Lung microvascular endothelial cell (primary cell): ENCODE measurements around the gene GRHL1. TPM values are rescaled to one million over a fixed set of nuclear protein-coding genes. Genes with fewer than 3 reads are reported as not detected.
"Not testable (repeated sequence)": the region's sequence is repeated elsewhere in the genome, so short reads cannot be mapped to it uniquely, and the experiment has no call there.

Experiments used
- DNase-seq, 2 donors: peaks; one replicate each; pipeline versions ENCODE4 v3.0.0 to v3.0.0-alpha.2; 2010; ENCODE audit warnings: low read depth in 2 of 2
- total RNA-seq: library from RNA; depleted of rRNA; stranded (reverse); fragments of >200 nt; gene quantifications from 2 replicates; pipeline ENCODE4 v1.2.1, GENCODE V29; 2014

The GRHL1 gene, protein sequence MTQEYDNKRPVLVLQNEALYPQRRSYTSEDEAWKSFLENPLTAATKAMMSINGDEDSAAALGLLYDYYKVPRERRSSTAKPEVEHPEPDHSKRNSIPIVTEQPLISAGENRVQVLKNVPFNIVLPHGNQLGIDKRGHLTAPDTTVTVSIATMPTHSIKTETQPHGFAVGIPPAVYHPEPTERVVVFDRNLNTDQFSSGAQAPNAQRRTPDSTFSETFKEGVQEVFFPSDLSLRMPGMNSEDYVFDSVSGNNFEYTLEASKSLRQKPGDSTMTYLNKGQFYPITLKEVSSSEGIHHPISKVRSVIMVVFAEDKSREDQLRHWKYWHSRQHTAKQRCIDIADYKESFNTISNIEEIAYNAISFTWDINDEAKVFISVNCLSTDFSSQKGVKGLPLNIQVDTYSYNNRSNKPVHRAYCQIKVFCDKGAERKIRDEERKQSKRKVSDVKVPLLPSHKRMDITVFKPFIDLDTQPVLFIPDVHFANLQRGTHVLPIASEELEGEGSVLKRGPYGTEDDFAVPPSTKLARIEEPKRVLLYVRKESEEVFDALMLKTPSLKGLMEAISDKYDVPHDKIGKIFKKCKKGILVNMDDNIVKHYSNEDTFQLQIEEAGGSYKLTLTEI
- total RNA-seq: 0.22 and 0.40 TPM in 2 replicates

- DNase-seq: peak; percentile 94 to 96
These were observed at the start of gene GRHL1 for GRCh38 chr2:9951522-9952285. Gene GRHL1, plus strand, starts transcription at chr2:9951693. Its CDS starts 141 bp downstream, at chr2:9951834.

DNA sequence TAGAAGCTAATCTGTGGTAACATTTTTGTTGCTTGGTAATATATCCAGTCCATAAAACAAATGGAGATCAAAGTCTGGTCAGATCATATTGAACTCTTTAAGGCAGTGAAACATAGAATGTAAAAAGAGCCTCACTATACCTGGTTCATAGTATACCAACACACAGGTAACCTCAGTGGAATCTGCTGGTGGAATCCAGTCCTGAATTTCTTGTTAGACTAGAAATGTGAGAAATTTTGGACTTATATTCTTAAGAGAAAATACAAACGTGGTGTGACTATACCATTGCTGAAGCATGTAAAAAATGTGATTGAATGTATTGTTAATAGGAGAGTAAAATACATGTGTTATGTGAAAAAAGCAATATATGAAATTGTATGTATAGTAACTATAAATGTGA is 46.1 kb upstream of the GRHL1 start:
- DNase-seq: no peak

DNA sequence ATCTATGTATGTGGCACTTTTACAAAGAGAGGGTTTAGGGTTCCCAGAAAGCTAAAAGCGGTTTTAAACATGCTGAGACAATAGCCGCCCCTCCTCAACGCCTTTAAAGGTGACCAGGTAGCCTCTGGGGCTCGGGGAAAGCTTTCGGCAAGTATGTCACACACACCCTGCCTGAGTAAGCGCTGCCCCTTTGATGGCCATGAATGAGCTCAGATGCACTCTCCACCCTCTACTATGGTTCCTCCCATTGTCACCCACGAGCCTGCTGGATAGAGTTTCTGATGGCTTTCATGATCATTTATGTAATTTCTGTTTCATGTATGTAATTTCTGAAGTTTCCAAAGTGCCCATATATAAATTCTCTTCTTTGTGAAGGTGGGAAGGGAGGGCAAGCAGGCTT is 44.1 kb upstream of the GRHL1 start:
- DNase-seq: no peak

- no peak for DNase-seq
These were observed 42.9 kb upstream of the GRHL1 start for GRCh38 chr2:9908639-9909038.

DNA sequence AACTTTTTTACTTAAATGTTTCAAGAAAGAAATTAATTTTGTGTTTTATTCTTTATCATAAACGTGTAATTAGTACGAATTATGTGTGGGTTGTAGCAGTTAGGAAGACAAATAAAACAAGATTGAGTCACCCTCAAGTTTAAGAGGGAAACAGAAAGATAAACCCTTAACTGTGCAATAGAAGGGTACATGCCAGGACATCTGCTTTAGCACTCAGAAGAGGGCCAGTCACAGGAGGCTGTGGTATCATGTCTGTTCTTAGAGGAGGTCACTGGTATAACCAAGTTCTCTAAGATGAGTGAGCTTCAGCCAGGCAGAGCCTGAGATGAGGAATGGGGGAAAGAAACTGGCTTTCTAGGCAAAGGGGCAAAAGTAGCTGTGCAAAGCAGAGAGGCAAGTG is 42.4 kb upstream of the GRHL1 start:
- no peak for DNase-seq

DNA sequence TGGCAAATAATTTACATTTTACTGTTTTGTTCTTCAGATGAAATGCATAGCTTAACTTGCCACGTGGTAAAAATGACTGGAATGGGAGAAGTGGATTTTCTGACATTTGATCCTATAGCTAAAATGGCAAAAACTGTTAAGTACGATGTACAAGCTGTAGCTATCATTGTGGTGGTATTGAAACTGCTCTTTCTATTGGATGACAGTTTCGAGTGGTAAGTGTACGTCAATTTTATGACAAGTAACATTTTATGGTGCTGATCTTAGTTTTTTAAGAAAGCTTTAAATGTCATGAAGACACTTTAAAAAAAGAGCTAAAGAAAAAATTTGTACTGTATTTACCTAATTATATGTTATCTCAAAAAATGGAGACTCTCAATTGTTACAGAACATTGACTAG is 40.8 kb upstream of the GRHL1 start:
- no peak for DNase-seq

DNA sequence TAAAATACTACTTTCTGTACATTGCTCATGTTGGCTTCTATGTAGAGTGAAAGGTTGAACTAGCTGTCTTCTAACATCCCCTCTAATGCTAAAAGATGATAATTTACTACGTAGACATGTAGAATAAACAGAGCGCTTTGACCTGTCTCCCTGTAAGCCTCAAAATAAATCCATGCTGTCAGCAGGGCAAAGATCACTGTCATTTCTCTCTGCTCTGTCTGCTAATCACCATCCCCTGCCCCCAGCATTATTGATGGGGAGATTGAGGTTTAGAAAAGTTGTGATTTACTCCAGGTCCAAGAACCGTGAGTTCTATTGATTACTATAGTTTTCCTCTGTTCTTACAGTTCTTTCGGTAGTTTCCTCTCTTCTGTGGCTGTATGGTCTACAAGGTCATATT is 39.0 kb upstream of the GRHL1 start:
- DNase-seq: no peak

DNA sequence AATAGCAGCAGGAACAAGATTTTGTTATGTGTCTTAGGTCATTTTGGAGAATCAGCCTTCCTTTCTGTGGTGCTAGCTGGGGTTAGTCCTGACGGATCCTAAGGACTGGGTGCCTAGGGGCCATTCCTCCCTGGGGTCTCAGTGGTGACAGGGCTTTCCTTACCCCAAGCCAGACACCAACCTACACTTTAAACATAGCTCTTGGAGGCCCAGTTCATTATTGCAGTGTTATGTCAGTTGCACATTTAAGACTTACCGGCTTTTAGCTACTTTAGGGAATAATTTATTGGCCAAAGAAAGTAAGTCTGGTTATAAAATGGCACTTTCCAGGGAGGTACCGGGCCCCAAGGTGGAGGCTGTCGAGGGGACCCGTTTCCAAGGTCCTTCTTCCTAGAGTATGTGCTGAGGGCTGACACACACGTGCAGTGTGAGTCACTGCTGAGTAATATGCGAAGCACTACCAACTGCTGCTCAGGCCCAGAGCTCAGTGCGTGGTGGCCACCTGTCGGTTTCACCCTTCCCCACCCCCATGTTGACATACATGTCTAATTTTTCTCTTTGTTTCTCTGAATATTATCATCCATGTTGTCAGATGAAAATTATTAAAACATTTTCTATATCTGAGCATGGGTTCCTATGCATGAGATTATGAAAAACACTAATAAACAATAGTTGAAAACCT is 37.0 kb upstream of the GRHL1 start:
- DNase-seq: peak; percentile 27 to 90

GRCh38 chr2:9918275-9918674 is 33.2 kb upstream of the GRHL1 start:
- DNase-seq: peak; percentile 57 to 75

GRCh38 chr2:9919512-9919911 is 32.0 kb upstream of the GRHL1 start:
- DNase-seq: no peak

- DNase-seq: not testable (repeated sequence)
These were observed 24.5 kb upstream of the GRHL1 start for GRCh38 chr2:9927020-9927419.

DNA sequence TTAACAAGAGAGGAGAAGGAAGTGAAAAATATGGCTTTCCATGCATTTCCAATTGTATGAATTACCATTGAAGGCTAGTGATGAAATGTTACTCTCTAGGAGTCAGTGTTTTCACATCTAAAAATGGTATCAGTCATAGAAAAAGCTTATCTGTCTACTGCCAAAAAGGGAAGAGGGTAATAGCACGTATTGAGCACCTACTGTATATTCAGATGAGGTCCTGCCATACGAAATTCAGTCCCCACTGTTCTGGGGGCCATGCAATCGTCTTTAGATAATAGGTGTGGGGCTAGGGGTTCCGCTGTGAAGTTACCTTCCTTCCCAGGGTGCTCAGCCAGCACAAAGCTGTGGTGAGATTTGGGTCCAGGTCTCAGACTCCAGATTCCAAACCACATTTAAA is 14.2 kb upstream of the GRHL1 start:
- DNase-seq: no peak

GRCh38 chr2:9937968-9938367 is 13.5 kb upstream of the GRHL1 start:
- no peak for DNase-seq

DNA sequence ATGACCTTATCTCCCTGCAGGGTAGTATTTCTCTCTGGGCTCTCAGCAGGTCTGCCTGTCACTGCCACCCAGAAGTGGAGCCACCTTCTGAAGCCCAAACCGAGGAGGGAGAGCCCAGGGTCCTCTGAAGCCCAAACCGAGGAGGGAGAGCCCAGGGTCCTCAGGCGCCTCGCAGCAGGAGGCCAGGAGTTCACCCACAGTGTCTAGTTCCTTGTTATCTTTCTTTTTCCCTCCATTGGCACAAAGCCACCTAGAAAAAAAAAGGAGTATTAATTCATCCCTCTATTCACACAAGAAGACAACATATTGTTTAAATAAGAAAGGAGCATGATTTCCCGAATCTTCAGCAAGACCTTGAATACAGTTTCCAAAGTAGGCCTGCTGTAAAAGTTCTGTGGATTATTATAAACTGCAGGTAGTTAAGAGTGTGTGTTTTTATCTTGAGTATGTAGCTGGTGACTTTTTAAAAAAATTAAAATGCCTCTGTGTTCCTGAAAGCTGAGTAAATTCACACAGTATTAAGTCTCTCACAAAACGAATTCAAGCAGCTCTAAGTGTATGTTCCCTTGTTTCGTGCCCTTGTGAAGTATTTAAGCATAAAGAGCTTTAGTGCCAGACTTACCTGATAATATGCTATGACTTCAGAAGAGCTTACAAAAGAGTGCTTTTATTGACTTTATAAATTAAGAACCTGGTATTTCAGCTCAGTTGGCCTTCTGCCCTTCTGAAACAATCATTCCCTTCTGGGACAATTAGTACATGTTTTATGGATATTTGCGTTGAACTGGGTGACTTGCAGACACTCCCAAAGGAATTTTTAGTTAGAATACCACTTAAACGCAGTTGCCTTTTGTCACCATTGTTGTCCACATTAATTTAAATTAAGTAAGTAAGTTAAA is 11.7 kb upstream of the GRHL1 start:
- no peak for DNase-seq

- no peak for DNase-seq
These were observed 10.1 kb upstream of the GRHL1 start for GRCh38 chr2:9941196-9941995.

DNA sequence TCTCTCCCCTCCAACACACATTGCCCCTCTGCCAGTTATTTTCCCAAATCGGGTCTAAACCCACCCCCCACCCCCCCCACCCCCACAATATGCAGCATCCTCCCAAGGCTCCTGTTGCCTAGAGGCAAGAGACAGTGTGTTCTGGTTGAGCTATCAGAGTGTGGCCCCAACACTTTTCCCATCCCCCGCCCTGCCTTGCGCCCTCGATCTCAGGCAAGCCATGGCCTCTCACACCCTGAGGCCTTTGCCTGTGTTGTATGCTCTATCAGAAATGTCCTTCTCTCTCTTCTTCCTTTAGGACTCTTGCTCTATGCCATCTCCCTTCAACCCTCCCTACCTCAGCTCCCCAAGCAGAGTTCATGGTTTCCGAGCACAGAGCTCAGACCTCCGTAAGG is 9.5 kb upstream of the GRHL1 start:
- DNase-seq: no peak

GRCh38 chr2:9944330-9944758 is 7.1 kb upstream of the GRHL1 start:
- DNase-seq: no peak

- DNase-seq: no peak
These were observed 5.9 kb upstream of the GRHL1 start for GRCh38 chr2:9945596-9945995.

DNA sequence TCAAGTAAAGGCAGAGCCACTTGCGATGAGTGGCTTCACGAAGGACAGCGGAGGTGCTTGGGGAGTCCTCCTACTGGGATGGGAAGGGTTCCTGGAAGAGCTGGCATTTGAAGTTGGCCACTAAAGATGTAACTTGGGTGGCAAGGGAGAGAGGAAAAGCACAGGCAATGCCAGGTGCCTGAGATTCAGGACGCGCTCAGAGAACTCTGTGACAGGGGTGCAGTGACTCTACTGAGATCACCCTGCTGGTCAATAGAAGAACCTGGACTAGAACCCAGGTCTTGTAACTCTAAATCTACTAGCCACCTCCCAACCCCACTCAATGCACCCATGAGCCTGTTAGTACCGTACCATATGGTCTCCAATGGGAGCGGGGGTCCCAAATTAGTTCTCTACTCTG is 5.4 kb upstream of the GRHL1 start:
- no peak for DNase-seq

DNA sequence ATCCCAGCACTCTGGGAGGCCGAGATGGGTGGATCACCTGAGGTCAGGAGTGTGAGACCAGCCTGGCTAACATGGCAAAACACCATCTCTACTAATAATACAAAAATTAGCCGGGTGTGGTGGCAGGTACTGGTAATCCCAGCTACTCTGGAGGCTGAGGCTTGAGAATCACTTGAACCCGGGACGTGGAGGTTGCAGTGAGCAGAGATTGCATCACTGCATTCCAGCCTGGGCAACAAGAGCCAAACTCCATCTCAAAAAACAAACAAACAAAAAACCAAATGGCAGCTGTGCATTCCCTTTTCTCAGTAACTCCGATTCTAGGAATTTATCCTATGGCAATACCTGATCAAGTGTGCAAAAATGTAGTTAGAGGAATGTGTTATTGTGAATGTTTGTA is 4.7 kb upstream of the GRHL1 start:
- no peak for DNase-seq
